ENCODE results near the gene ATP9B. TPM values are rescaled to one million over a fixed set of nuclear protein-coding genes. Genes with fewer than 3 reads are reported as not detected.
"Not testable (repeated sequence)": the region's sequence is repeated elsewhere in the genome, so short reads cannot be mapped to it uniquely, and the experiment has no call there.

The ATP9B gene
- polyA plus RNA-seq, 1 donor = 22.6 TPM

DNA sequence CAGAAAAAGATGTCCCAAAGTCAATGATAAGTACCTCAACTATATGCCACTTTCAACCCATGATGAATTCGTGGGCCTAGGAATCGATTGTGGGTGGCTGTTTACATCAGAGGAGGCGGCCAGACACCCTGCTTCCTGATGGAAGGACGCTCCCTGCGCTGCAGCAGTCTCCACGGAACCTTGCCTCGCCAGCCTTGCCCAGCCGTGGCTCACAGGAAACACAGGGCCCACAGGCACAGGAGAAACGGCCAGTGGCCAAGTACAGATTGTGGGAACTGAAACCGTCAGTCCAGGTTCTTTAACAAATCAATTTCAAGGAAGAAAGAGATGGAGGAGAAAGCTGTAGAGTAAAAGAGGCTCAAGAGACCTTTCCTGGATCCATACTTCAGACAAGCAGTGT is 225.0 kb downstream of the ATP9B start:
- no peak for DNase-seq

DNA sequence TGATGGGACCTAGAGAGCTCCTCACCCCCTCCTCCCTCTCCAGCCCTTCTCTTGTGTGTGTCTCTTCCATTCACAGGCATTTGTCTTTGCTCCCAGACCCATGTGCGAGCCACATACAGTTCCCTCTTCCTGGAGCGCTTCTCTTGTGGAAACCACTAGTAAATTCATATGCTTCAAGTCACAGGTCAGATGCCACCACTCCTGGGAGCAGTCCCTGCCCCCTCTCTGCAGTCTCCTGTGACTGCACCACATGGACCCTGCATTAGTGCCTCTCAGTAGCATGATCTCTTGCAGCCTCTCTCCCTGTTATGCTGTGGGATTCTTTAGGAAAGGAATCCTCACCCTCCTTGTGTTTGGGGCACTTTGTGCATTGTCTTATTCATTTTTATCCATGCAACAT is 230.1 kb downstream of the ATP9B start:
- DNase-seq = no peak

DNA sequence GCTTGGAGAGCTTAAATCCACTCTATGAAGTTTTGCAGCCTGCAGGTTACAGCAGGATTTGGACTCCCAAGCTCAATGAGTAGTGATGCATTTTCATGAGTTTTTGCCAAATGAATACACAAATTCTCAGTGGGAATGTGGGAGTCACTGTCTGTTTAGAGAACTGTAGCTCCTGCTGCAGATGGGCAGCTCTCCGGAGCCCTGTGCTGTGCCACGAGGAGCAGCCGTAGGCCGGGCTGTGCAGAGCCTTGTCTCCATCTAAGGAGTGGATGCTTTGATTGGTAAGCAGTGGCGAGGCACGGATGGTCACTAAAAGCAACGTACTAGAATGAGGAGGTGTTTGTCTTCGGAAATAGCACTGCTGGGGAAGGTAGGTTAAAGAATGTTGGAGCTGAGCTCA is 230.5 kb downstream of the ATP9B start:
- no peak for DNase-seq

DNA sequence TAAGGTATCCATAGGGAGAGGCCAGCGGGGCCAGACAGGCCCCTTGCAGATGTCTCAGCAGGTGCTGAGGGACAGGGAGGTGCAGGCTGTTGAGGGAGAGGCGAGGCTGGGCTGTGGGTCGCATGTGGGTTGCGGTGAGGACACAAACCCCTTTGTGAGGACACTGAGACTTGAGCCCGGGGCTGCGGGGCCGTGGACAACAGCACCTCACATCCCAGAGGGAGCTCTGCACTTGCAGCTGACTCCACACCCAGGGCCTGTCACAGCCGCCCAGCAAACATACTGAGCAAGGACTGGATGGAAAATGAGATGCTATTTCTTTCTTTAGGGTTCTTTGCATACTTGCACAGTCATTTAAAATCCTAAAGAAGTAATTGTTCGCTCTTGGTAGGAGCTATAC is 231.2 kb downstream of the ATP9B start:
- no peak for DNase-seq

DNA sequence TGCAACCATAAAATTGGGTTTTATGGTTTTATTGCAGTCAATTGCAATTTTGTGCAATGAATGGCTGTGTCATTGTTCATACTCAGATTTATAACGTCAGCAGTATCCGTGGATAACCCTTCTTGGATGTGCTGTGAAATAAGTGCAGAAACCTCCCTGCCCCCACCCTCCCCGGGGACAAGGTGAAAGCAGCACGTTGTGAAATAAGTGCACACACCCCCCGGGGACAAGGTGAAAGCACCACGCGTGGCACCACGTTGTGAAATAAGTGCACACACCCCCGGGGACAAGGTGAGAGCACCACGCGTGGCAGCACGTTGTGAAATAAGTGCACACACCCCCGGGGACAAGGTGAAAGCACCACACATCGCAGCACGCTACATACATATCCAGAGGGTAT is 232.9 kb downstream of the ATP9B start:
- DNase-seq = no peak

DNA sequence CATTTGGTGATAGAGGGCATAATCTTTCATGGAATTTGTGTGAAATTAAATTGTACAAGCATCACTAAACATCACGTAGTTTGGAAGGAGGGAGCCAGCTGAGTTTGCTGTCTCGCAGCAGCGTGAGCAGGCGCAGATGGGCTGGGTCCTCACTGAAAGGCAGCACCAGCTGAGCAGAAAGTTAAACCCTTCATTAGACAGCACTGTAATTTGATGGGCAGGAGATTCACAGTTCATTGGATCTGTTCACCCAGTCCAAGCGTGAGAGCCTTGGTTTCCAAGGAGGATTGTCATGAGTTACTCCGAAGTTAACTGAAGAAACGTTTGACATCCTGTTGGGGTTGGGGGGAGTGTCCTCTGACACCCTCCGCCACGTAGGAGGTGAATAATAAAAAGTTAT is 236.7 kb downstream of the ATP9B start:
- DNase-seq = no peak

DNA sequence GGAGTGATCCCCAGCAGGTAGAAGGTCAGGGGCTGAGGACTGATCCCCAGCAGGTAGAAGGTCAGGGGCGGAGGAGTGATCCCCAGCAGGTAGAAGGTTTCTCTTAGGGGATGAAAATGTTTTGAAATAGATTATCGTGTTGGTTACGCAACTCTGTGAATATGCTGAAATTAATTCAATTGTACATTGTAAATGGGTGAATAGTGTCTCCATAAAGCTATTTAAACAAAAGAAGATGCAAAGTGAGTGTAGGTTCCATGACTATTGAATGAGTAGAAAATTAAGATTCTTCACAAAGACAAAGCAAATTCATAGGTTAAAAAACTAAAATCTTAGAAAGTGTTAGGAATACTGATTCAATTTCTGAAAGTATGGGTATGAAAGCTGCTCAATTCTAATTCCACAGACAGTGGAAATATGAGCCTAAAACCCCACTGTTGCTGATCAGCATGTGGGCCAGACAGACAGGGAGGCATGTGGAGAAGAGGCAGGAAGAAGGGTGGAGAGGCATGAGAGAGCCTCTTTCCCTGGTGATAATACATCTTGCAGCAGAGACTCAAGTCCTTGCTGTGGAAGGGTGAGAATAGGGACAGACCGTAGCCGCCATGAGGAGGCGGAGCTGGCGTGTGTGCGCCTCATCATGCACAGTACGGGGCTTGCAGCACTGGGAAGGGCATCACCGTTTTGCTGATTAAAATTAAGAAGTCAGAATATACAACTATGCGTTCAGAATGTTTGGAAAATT is 240.6 kb downstream of the ATP9B start:
- DNase-seq = no peak

DNA sequence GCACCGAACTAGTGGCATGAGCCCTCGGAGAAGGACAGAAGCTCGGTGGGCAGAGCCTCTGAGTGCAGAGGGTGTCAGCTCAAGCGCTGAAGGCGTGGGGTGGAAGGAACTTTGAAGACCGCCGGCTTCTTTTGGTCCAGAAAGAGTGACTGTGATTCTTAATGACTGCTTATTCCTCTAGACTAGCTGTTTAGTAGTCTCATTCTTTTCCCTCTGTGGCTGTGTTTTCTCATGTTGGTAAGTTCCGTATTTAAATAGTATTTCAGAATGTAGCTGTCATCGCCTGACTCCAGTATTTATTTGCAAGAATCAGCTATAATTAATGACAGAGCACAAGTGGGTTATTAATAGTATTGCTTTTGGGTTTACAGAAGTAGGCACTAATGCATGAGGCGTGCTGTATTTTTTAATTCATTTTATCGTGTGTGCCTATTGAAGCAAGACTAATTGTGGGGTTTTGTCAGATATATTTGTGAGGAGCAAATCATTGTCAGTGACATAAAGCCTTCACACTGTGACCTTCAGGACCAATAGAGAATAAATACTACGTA is 245.7 kb downstream of the ATP9B start:
- DNase-seq = no peak

DNA sequence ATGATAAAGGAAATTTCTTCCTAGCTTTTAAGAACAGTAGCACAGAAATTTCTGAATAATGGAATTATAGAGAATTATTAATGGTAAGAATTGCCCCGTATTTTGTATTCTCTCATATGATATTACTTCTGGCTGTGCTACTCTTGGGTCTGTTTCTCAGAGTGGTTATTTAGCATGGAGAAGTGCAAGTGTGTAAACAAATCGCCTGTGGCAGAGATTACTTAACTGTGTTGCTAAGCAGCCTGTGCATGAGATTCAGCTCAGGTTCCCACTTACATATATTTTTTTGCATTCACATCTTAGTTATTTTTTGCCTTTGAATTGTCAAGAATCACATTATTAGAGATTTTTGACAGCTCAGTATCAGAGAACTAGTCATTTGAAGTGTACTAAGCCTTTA is 246.4 kb downstream of the ATP9B start:
- no peak for DNase-seq

DNA sequence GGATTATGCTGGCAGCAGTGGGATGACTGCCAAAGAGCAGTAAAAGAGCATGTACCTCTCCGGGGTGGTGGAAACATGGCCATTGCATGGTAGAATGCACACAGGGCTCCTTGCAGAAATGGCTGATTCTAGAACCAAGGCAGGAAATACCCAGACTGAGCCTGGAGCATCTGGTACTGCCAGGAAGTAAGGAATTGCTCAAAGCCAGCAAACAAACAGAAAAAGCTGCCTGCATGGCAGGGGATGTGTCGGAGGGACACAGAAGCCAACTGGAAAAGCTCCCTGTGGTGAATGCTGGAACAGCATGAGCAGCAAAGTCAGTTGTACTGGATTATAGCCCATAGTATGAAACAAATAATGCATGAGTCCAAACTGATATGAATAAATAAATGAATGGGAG is 248.5 kb downstream of the ATP9B start:
- no peak for DNase-seq

DNA sequence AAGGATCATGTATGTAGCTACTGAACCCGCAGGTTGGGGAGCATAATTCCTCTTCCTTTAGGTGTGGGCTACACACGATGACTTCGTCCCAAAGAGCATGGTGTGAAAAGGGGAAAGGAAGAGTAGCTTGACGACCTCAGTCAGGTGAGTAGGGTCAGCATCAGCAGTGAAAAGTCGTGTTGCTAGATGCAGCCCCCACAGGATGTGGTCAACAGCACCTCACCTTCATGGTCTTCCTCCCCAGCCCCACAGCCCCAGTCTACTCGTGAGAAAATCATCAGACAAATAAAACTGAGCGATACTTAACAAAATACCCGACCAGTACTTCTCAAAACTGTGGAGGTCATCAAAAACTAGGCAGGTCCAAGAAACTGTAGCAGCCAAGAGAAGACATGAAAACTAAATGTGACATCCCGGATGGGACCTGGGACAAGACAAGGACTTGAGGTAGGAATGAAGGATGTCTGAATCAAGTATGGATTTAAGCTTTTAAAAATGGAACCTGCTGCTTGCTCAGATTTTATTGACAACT is 249.0 kb downstream of the ATP9B start:
- no peak for DNase-seq

DNA sequence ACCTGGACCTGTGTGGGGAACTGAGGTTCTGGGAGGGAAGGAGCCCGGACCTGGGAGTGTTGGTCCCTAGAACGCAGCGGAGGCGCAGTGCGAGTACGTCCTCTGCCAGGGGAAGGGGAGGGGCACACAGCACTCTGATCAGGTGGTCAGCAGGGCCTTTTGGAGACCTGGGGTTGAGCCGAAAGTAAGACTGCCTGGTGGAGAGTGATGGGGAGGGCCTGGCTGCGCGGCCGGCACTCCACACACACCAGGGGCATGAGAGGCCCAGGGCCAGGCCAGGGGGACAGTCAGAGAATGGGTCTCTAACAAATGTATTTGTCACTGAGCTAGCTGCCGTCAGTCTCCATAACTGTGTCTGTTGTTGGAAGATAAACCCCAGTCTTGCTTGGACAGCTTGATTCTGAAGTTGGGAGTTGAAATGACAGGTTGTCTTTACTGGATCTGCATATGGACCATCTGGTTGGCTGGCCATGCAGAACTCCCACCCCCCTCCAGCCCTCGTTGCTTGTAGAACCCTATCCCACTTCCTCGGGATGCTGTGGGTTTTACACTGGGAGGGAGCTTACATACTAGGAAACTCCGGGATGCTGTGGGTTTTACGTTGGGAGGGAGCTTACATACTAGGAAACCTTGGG is 251.1 kb downstream of the ATP9B start:
- no peak for DNase-seq

DNA sequence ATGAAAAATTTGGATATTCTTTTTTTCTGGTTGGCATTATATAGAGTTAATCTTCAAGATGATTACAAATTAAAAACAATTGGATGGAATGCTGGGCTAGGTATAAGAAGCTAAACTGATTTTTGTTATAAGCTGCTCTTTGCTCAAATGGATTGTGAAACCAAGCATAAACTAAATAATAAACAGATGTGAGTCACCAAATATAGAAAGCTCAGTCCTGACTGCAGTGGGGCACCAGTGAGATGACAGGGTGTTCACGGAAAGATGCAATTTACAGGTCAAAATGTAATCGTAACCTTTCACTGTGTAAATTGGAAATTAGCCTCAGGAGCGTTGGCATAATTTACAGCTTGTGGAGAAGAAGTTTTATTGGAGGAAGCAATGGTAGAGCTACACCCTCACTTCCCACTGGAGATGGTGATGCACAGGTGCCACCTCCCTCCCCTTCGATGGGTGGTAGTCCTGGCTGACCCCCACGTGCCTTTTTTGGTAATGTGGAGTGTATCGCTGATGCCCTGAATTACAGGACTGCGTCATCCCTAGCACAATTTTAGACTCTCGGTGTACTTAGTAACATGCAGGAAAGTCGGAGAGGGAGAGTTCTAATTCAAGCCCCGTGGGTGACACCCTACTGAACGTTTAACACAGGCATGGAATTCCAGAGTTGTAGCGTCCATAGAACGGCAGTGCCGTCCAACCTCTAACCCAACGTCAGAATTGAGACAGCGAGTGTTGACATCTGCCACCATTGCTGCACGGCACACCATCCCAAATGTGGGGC is 252.6 kb downstream of the ATP9B start:
- DNase-seq = no peak

DNA sequence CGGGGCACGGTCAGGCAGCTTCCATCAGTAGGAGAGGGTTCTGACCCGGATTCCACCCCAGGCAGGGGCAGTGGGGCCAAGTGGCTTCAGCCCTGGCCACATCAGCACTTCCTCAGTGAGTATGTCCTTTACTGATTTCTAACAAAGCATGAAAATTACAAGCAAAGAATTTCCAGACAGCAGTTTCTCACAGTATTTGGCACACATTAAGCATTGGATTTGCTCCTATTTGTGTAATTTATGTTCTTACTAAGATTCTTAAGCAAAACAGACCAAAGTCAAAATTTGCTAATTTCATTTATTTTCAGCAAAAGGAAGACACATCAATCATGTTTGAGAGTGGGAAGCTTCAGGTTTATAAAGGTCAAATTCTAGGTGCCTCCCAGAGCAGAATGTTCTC is 253.2 kb downstream of the ATP9B start:
- no peak for DNase-seq

DNA sequence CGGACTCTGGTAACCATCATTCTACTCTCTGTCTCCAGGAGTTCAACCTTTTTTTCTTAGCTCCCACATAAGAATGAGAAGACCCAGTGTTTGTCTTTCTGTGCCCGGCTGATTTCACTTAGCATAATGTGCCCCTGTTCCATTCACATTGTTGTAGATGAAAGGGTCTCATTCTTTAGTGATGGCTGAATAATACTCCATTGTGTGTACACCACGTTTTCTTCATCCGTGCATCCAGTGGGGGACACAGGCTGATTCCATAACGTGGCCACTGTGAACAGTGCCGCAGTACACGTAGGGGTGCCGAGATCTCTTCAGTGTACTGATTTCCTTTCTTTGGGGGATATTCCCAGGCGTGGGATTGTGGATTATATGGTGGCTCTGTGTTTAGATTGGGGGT is 254.3 kb downstream of the ATP9B start:
- no peak for DNase-seq

DNA sequence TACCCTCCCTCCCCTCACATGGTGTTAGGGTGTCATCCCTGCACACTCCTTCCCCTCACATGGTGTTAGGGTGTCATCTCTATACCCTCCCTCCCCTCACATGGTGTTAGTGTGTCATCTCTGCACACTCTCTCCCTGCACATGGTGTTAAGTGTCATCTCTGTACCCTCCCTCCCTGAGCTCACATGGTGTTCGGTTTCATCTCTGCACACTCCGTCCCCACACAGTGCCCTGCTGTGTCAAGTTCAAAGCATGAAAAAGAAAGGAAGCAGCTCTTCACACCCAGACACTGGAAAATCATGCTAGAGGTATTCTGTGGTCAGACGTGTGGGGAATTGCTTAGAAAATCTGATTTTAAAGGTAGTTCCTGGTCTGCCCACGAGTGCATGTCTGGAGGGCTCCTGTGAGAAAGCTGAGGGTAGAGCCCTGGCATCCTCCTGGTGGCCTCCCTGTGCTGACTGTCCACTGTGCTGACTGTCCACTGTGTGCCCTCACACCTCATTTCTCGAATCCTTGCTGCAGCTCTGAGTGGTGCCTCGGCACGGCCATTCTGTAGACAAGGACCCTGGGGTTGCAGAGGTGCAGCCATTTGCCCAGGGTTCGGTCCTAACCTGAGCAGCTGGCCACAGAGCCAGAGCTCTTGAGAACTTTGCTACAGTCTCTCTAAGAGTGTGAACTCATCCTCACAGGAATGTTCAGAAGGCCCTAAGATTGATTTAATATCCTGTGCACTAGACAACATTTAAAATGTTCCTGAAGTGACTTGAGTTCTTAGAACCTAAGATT is 257.4 kb downstream of the ATP9B start:
- DNase-seq = no peak

DNA sequence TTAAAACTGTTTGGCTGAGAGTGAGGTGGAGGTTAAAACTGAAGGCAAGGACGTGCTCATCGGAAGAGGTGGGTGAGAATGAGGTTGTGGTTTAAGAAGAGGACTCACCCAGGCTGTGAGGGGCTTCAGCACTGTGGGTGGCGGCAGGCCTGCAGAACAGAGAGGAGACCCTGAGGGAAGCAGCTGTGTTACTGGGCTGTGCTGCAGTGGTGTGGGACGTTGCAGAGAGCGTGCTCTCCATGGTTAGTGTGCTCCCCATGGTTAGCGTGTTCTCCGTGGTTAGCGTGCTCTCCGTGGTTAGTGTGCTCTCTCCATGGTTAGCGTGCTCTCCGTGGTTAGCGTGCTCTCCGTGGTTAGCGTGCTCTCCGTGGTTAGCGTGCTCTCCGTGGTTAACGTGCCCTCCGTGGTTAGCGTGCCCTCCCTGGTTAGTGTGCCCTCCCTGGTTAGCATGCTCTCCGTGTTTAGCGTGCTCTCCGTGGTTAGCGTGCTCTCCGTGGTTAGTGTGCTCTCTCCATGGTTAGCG is 258.1 kb downstream of the ATP9B start:
- DNase-seq = no peak

DNA sequence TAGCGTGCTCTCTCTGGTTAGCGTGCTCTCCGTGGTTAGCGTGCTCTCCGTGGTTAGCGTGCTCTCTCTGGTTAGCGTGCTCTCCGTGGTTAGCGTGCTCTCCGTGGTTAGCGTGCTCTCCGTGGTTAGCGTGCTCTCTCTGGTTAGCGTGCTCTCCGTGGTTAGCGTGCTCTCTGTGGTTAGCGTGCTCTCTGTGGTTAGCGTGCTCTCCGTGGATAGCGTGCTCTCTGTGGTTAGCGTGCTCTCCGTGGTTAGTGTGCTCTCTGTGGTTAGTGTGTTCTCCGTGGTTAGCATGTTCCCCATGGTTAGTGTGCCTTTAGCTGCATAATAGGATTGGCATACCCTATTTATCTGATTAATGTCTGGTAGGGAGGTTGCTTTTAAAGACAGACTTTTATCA is 258.7 kb downstream of the ATP9B start:
- not testable (repeated sequence) for DNase-seq

DNA sequence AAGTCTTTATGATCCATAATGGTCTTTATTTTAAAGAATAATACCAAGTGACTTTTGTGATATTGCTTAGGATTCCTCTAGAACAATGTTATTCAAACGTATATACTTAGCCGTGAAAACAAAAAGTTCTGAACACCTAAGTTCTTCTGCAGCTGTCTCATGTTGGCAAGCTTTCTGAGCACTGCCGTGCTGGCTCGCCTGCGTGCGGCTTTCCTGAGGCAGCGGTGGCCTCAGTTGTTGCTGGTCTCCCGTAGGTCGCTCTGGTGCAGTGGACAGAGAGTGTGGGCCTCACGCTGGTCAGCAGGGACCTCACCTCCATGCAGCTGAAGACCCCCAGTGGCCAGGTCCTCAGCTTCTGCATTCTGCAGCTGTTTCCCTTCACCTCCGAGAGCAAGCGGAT is 259.7 kb downstream of the ATP9B start:
- DNase-seq = peak; percentile 50

DNA sequence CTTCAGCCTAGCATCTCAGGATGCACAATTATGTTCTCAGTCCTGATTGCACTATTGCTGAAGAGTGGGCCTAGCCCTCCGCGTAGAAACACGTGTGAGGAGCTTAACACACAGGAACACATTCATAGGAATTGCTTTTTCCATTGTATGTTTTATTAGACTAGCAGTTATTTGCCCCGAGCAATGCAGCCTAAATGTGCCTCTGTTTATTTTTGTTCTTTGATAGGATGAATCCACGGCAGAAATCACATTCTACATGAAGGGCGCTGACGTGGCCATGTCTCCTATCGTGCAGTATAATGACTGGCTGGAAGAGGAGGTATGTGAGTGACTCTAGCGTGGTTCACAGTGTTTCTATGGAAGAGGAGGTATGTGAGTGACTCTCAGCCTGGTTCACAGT is 260.6 kb downstream of the ATP9B start:
- no peak for DNase-seq

DNA sequence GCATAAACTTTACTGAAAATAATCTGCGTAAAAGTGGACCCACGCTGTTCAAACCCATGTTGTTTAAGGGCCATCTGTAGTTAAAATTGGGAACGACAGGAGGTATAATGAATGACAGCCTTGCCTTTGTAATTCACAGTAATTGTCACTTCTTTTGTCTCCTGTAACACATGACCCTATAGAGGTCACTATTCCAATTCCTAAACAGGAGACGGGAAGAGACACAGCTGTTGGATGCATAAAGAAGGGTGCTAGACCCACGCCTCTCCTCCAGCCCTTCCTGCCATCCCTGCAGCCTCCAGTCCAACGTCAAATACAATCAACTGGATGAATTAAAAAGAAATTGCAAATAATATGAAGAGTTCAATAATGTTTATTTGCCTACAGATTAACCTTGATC is 263.5 kb downstream of the ATP9B start:
- no peak for DNase-seq

DNA sequence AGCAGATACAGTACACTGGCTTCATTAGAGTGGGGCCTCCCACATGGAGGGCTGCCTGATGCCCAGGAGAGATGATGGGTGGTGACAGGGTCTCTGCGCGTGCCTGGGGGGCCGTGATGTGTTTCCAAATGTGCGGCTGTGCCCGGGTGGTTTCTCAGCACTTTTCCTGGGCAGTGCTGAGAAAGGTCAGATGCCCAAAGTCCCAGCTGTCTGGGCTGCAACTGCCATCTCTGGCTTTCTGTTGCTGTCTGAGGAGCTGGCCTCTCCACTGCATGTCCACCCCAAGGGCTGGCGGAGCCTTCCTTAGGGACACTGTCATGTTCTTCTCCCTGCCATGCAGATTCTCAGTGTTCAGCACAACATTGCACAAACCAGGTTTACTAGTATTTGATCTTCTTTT is 263.9 kb downstream of the ATP9B start:
- no peak for DNase-seq

All from hindlimb muscle (tissue), 1 donor.